IPS-15b (cell line): Measurements from ENCODE around the gene ZNF428.
A peak's percentile ranks its signal among the peaks of the same experiment; 100 is the strongest.

Source experiments
- H3K27me3 ChIP-seq: one replicate; pipeline ENCODE4 v1.6.1; 2013; ENCODE audit warnings: low read length; ENCODE audit not compliant: control insufficient read depth, insufficient read depth
- H3K36me3 ChIP-seq: one replicate; pipeline ENCODE4 v1.6.1; 2013; ENCODE audit warnings: low read length; ENCODE audit not compliant: control insufficient read depth, insufficient read depth
- H3K4me1 ChIP-seq: one replicate; pipeline ENCODE4 v1.6.1; 2013; ENCODE audit warnings: mild to moderate bottlenecking, low read length; ENCODE audit not compliant: control insufficient read depth, insufficient read depth
- H3K4me3 ChIP-seq: one replicate; pipeline ENCODE4 v1.5.1; 2013; ENCODE audit warnings: low read depth, low read length
- H3K9ac ChIP-seq: one replicate; pipeline ENCODE4 v1.6.1; 2013; ENCODE audit warnings: low read depth, mild to moderate bottlenecking, low read length
- H3K9me3 ChIP-seq: one replicate; pipeline ENCODE4 v1.6.1; 2013; ENCODE audit warnings: mild to moderate bottlenecking, low read length; ENCODE audit not compliant: control insufficient read depth, insufficient read depth

ZNF428 gene

GRCh38 chr19:43619262-43620060, at the start of gene ZNF428:
TSS of gene ZNF428 (minus strand) at chr19:43619629. CDS start at chr19:43614304, 5,325 bp downstream.
- Histone ChIP-seq H3K36me3 (no peaks in the 10 kb centered on the region), H3K27me3 (no peaks in the 10 kb centered on the region), H3K9ac (peak within 1 kb of the TSS; percentile 91), H3K4me3 (peak within 1 kb of the TSS; percentile 78), H3K4me1 (peaks cover 8% of the 10 kb centered on the region), H3K9me3 (no peaks in the 10 kb centered on the region)

- peaks cover 7% of the 10 kb centered on the region for H3K4me1 ChIP-seq
- H3K27me3 ChIP-seq: peaks cover 25% of the 10 kb centered on the region
- H3K4me3 ChIP-seq: peak overlapping the region; percentile 66
Measured at GRCh38 chr19:43668406-43669109, 49.1 kb upstream of the ZNF428 start.

GRCh38 chr19:43667876-43668405, 48.5 kb upstream of the ZNF428 start:
- Histone ChIP-seq H3K4me3 (peak overlapping the region; percentile 84), H3K9me3 (no peaks in the 10 kb centered on the region), H3K27me3 (peaks cover 25% of the 10 kb centered on the region), H3K4me1 (peaks cover 7% of the 10 kb centered on the region), H3K36me3 (peaks cover 3% of the 10 kb centered on the region), H3K9ac (peak overlapping the region; percentile 9)

More at GRCh38 chr19:43668406-43669109, 49.1 kb upstream of the ZNF428 start:
- Histone ChIP-seq H3K9me3 (no peaks in the 10 kb centered on the region), H3K36me3 (no peaks in the 10 kb centered on the region), H3K9ac (no peak overlapping the region)

GRCh38 chr19:43667126-43667875, 47.9 kb upstream of the ZNF428 start:
- H3K4me3 ChIP-seq: peak overlapping the region; percentile 84
- no peaks in the 10 kb centered on the region for H3K9me3 ChIP-seq
- peak overlapping the region; percentile 9 for H3K9ac ChIP-seq
- H3K36me3 ChIP-seq: peaks cover 3% of the 10 kb centered on the region
- peaks cover 25% of the 10 kb centered on the region for H3K27me3 ChIP-seq
- H3K4me1 ChIP-seq: peaks cover 7% of the 10 kb centered on the region

- H3K9ac ChIP-seq: no peak overlapping the region
- peaks cover 11% of the 10 kb centered on the region for H3K27me3 ChIP-seq
- peaks cover 3% of the 10 kb centered on the region for H3K36me3 ChIP-seq
- no peaks in the 10 kb centered on the region for H3K9me3 ChIP-seq
- H3K4me1 ChIP-seq: peaks cover 7% of the 10 kb centered on the region
- no peak overlapping the region for H3K4me3 ChIP-seq
Measured at GRCh38 chr19:43664018-43664417, 44.6 kb upstream of the ZNF428 start.

GRCh38 chr19:43662487-43662886, 43.1 kb upstream of the ZNF428 start:
- H3K9ac ChIP-seq: no peak overlapping the region
- H3K36me3 ChIP-seq: peaks cover 3% of the 10 kb centered on the region
- no peak overlapping the region for H3K4me3 ChIP-seq
- peaks cover 4% of the 10 kb centered on the region for H3K4me1 ChIP-seq
- H3K9me3 ChIP-seq: no peaks in the 10 kb centered on the region
- peaks cover 8% of the 10 kb centered on the region for H3K27me3 ChIP-seq

GRCh38 chr19:43660971-43661360, 41.5 kb upstream of the ZNF428 start:
- H3K9me3 ChIP-seq: no peaks in the 10 kb centered on the region
- H3K4me1 ChIP-seq: no peaks in the 10 kb centered on the region
- no peak overlapping the region for H3K4me3 ChIP-seq
- peaks cover 6% of the 10 kb centered on the region for H3K36me3 ChIP-seq
- H3K27me3 ChIP-seq: no peaks in the 10 kb centered on the region
- no peak overlapping the region for H3K9ac ChIP-seq

- H3K9me3 ChIP-seq: no peaks in the 10 kb centered on the region
- no peaks in the 10 kb centered on the region for H3K4me1 ChIP-seq
- H3K27me3 ChIP-seq: no peaks in the 10 kb centered on the region
- H3K36me3 ChIP-seq: peaks cover 6% of the 10 kb centered on the region
- H3K4me3 ChIP-seq: no peak overlapping the region
- H3K9ac ChIP-seq: no peak overlapping the region
Measured at GRCh38 chr19:43660301-43660970, 41.0 kb upstream of the ZNF428 start.

GRCh38 chr19:43658494-43658893, 39.1 kb upstream of the ZNF428 start:
- no peaks in the 10 kb centered on the region for H3K27me3 ChIP-seq
- H3K4me3 ChIP-seq: no peak overlapping the region
- H3K9me3 ChIP-seq: no peaks in the 10 kb centered on the region
- no peaks in the 10 kb centered on the region for H3K4me1 ChIP-seq
- no peak overlapping the region for H3K9ac ChIP-seq
- H3K36me3 ChIP-seq: peaks cover 7% of the 10 kb centered on the region

GRCh38 chr19:43658001-43658400, 38.6 kb upstream of the ZNF428 start:
- Histone ChIP-seq H3K4me3 (no peak overlapping the region), H3K36me3 (peaks cover 4% of the 10 kb centered on the region), H3K27me3 (no peaks in the 10 kb centered on the region), H3K9ac (no peak overlapping the region), H3K4me1 (no peaks in the 10 kb centered on the region), H3K9me3 (no peaks in the 10 kb centered on the region)

- H3K9me3 ChIP-seq: no peaks in the 10 kb centered on the region
- peaks cover 4% of the 10 kb centered on the region for H3K36me3 ChIP-seq
- no peaks in the 10 kb centered on the region for H3K4me1 ChIP-seq
- no peak overlapping the region for H3K9ac ChIP-seq
- H3K27me3 ChIP-seq: no peaks in the 10 kb centered on the region
- no peak overlapping the region for H3K4me3 ChIP-seq
Measured at GRCh38 chr19:43656436-43656835, 37.0 kb upstream of the ZNF428 start.
